NB4 (cell line): ENCODE results near the gene ACOXL.

Source experiments
- DNase-seq: peaks from one replicate; pipeline ENCODE4 v3.0.0; 2010; ENCODE audit warnings: low read depth
- H3K4me3 ChIP-seq: one replicate; pipeline ENCODE4 v1.5.1; 2011; ENCODE audit warnings: mild to moderate bottlenecking, low read depth, low read length, moderate library complexity
- MYC ChIP-seq: IDR thresholded peaks from 2 replicates; pipeline ENCODE4 v1.6.1; 2011; ENCODE audit warnings: low read depth, low read length
- POLR2A ChIP-seq: IDR thresholded peaks from 2 replicates; pipeline ENCODE4 v1.6.1; 2011; ENCODE audit warnings: mild to moderate bottlenecking; ENCODE audit not compliant: insufficient read length; ENCODE audit errors: extremely low read depth
- TF ChIP-seq, protein P1 (sequence below): IDR thresholded peaks from one replicate; pipeline ENCODE4 v1.5.1; 2012; ENCODE audit warnings: low read depth, low read length
- TF ChIP-seq, protein P2 (sequence below): IDR thresholded peaks from 2 replicates; pipeline ENCODE4 v1.6.1; 2011; ENCODE audit warnings: low read depth, low read length

ACOXL gene

DNA sequence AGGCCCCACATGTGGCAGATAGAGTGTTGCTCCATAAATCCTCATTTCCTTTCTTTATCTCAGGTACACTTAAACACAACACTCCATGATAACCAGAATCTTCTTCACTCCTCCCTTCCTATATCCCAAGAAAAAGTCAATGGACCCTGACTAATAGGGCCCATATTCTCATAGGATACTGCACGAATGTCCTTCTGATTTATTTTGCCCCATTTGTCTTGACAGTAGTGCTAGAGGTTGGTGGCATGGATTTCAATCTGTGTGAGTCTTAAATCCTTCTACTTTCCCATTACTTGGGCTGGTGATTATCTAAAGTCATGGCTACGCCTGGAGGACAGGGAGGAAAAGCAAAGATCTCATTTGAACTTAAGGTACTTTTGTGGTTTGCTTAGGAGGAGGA lies 156.0 kb downstream of the ACOXL start:
- TF ChIP-seq, protein P1, sequence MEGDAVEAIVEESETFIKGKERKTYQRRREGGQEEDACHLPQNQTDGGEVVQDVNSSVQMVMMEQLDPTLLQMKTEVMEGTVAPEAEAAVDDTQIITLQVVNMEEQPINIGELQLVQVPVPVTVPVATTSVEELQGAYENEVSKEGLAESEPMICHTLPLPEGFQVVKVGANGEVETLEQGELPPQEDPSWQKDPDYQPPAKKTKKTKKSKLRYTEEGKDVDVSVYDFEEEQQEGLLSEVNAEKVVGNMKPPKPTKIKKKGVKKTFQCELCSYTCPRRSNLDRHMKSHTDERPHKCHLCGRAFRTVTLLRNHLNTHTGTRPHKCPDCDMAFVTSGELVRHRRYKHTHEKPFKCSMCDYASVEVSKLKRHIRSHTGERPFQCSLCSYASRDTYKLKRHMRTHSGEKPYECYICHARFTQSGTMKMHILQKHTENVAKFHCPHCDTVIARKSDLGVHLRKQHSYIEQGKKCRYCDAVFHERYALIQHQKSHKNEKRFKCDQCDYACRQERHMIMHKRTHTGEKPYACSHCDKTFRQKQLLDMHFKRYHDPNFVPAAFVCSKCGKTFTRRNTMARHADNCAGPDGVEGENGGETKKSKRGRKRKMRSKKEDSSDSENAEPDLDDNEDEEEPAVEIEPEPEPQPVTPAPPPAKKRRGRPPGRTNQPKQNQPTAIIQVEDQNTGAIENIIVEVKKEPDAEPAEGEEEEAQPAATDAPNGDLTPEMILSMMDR = no peak
- TF ChIP-seq, protein P2, sequence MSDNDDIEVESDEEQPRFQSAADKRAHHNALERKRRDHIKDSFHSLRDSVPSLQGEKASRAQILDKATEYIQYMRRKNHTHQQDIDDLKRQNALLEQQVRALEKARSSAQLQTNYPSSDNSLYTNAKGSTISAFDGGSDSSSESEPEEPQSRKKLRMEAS = no peak
- no peak for TF ChIP-seq POLR2A
- TF ChIP-seq MYC = no peak
- no peak overlapping the region for H3K4me3 ChIP-seq
- DNase-seq = no peak

DNA sequence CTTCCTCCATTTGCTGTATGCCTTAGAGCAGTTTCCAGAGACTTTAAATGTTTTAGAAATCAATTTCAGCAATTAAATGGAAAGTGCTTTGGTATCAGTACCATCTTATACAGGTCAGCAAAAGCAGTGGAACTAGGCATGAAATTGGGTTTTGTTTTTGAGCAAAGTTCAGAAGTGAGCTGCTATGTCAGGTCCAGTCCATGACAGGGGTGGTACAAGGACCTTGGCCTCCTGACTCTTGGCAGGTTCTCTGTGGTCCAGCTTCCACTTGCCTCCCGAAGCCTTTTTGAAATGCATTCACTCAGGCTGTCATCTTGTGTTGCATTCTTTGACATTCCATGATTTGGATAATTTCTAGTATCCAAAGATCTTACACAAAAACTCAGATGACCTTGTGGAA lies 159.3 kb downstream of the ACOXL start:
- H3K4me3 ChIP-seq = no peak overlapping the region
- DNase-seq = no peak
- TF ChIP-seq MYC (no peak), POLR2A (no peak)
- TF ChIP-seq, protein P2 = no peak
- TF ChIP-seq, protein P1 = no peak

DNA sequence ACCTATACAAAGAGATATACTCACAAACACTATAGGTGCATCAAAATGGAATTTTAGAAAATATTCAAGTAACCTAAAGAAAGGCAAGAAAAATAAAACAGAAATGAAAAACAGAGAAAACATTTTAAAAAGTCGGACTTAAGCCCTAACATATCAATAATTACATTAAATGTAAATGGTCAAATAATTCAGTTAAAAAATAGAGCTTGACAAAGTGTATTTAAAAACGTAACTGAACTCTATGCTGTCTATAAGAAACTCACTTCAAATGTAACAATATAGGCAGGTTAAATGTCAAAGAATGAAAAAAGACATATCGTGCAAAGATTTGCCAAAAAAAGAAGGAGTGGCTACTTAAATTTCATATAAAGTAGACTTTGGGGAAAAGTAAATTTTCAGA lies 163.9 kb downstream of the ACOXL start:
- H3K4me3 ChIP-seq = no peak overlapping the region
- no peak for TF ChIP-seq POLR2A
- TF ChIP-seq, protein P1 = no peak
- TF ChIP-seq MYC = no peak
- TF ChIP-seq, protein P2 = no peak
- no peak for DNase-seq

DNA sequence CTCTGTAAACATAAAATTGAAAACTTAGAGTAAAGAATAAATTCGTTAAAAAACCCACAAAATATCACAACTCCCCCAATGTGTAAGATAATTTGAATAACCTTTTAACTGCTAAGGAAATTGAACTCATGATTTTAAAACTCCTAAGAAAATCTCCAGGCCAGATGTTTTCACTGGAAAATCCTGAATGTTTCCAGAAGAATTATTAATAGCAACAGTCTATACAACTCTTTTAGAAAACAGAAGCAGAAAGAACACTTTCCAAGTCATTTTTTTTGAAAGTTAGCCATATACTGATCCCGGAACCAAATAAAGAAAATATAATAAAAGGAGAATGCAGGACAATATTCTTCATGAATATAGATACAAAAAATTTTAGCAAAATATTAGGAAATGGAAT lies 165.6 kb downstream of the ACOXL start:
- no peak for TF ChIP-seq POLR2A
- TF ChIP-seq, protein P1 = no peak
- TF ChIP-seq, protein P2 = no peak
- TF ChIP-seq MYC = no peak
- no peak for DNase-seq
- H3K4me3 ChIP-seq = no peak overlapping the region

DNA sequence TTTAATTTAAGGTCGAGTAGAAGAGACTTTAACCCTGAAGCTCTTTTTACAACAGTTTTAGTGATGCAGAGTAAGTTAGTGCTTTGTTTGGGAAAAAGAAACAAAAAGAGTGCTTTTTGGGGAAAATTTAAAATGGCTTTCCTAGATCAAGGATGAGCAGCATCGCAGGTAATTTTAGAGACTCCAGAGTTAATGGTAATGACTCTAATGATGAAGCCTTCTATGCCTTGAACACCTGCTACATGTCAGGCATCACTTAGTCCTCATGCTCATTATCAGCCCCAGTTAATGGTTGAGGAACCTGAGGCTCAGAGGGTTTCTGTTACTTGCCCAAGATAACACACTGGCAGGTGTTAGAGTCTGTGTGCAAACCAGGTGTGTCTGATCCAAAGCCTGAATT lies 167.8 kb downstream of the ACOXL start:
- DNase-seq = no peak
- TF ChIP-seq, protein P1 = no peak
- TF ChIP-seq POLR2A = no peak
- no peak for TF ChIP-seq MYC
- TF ChIP-seq, protein P2 = no peak
- no peak overlapping the region for H3K4me3 ChIP-seq

DNA sequence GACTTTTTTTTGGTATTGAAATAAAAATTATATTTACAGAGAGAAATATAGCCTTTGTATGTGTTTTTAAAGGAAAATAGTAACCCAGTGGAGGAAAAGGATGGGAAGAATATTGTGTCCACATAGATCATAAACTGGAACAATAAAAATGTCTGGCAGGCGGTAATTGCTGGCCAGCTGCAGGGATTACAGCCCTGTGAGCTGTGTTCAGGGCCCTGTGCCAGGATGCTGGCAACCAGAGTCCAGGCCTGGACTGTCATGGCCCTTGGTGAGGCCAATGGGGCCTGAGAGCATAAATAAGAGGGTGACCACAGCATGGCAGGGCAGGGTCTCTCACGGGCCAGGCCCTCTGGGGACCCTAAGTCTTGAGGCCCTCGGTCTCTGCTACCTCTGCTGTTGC lies 171.2 kb downstream of the ACOXL start:
- DNase-seq = no peak
- no peak for TF ChIP-seq MYC
- TF ChIP-seq POLR2A = no peak
- TF ChIP-seq, protein P1 = no peak
- TF ChIP-seq, protein P2 = no peak
- H3K4me3 ChIP-seq = no peak overlapping the region
